ENCODE measurements around the gene CAMK2D. TPM values are rescaled to one million over a fixed set of nuclear protein-coding genes. Genes with fewer than 3 reads are reported as not detected.

The CAMK2D gene
- total RNA-seq, 1 experiment from 2014 or later, result 29.5 TPM

DNA sequence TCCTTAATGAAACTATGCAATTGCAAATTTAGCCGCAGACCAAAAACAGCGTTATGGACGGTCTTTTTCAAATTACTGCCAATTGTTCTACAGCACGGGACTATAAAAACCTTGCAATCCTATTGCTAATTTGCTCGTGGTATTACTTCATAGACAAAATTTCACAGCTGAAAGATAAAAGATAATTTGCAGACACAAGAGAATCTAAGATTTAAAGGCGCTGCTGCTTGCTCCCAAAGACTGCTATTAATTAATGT is 1.4 kb upstream of the CAMK2D start:
- no peak for DNase-seq (ENCODE audit: low read depth, low spot score)
- in situ Hi-C loops (cut with HindIII; ENCODE audit: low pct_unique_long_range_greater_than_20kb, low sequenced_read_pairs), result no loop called here
- H3K27me3 ChIP-seq (ENCODE audit: control insufficient read depth, insufficient read depth, low read length), result no peaks in the 10 kb centered on the region
- TF ChIP-seq TCF7L2 (IDR thresholded peaks at IDR 0.05; ENCODE audit: low read depth, low read length), result no peak
- no peak for TF ChIP-seq SIN3A (IDR thresholded peaks at IDR 0.05; ENCODE audit: borderline replicate concordance, insufficient read depth, low read depth, low read length)
- no peak for TF ChIP-seq POLR2AphosphoS5 (IDR thresholded peaks at IDR 0.05; ENCODE audit: low read depth, low read length)
- TF ChIP-seq, protein P1, sequence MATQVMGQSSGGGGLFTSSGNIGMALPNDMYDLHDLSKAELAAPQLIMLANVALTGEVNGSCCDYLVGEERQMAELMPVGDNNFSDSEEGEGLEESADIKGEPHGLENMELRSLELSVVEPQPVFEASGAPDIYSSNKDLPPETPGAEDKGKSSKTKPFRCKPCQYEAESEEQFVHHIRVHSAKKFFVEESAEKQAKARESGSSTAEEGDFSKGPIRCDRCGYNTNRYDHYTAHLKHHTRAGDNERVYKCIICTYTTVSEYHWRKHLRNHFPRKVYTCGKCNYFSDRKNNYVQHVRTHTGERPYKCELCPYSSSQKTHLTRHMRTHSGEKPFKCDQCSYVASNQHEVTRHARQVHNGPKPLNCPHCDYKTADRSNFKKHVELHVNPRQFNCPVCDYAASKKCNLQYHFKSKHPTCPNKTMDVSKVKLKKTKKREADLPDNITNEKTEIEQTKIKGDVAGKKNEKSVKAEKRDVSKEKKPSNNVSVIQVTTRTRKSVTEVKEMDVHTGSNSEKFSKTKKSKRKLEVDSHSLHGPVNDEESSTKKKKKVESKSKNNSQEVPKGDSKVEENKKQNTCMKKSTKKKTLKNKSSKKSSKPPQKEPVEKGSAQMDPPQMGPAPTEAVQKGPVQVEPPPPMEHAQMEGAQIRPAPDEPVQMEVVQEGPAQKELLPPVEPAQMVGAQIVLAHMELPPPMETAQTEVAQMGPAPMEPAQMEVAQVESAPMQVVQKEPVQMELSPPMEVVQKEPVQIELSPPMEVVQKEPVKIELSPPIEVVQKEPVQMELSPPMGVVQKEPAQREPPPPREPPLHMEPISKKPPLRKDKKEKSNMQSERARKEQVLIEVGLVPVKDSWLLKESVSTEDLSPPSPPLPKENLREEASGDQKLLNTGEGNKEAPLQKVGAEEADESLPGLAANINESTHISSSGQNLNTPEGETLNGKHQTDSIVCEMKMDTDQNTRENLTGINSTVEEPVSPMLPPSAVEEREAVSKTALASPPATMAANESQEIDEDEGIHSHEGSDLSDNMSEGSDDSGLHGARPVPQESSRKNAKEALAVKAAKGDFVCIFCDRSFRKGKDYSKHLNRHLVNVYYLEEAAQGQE (IDR thresholded peaks at IDR 0.05; ENCODE audit: insufficient read depth in 1 of 2, low read depth in 2 of 2, low read length in 1 of 2), result no peak
- TF ChIP-seq, protein P2, sequence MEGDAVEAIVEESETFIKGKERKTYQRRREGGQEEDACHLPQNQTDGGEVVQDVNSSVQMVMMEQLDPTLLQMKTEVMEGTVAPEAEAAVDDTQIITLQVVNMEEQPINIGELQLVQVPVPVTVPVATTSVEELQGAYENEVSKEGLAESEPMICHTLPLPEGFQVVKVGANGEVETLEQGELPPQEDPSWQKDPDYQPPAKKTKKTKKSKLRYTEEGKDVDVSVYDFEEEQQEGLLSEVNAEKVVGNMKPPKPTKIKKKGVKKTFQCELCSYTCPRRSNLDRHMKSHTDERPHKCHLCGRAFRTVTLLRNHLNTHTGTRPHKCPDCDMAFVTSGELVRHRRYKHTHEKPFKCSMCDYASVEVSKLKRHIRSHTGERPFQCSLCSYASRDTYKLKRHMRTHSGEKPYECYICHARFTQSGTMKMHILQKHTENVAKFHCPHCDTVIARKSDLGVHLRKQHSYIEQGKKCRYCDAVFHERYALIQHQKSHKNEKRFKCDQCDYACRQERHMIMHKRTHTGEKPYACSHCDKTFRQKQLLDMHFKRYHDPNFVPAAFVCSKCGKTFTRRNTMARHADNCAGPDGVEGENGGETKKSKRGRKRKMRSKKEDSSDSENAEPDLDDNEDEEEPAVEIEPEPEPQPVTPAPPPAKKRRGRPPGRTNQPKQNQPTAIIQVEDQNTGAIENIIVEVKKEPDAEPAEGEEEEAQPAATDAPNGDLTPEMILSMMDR (IDR thresholded peaks at IDR 0.05), result no peak
- peak overlapping the region; percentile 73 to 97 for H3K4me3 ChIP-seq (ENCODE audit: low read depth in 2 of 2, low read length in 2 of 2)
- peaks cover 4% of the 10 kb centered on the region; the same call in 1 of the 2 replicates for H3K4me1 ChIP-seq (ENCODE audit: control insufficient read depth, insufficient read depth, low read length)
- no TSS peak for BruUV-seq (replicated peaks)
- no peak for ATAC-seq
- ChIA-PET CTCF (no interaction called here), POLR2A (no interaction called here)
- intact Hi-C loops (cut with micrococcal nuclease; ENCODE audit: unreplicated experiment), result loop anchor here (5.0 kb wide), 1 partner anchor 366 kb away; no protein-coding TSS in a partner anchor
- H3K36me3 ChIP-seq (ENCODE audit: control insufficient read depth, insufficient read depth, low read length), result no peaks in the 10 kb centered on the region; the same call in none of the 2 replicates
- peak overlapping the region; percentile 93 for H3K27ac ChIP-seq (ENCODE audit: low read length)
- H3K9me3 ChIP-seq (ENCODE audit: control insufficient read depth, insufficient read depth, low read depth, low read length), result no peaks in the 10 kb centered on the region

DNA sequence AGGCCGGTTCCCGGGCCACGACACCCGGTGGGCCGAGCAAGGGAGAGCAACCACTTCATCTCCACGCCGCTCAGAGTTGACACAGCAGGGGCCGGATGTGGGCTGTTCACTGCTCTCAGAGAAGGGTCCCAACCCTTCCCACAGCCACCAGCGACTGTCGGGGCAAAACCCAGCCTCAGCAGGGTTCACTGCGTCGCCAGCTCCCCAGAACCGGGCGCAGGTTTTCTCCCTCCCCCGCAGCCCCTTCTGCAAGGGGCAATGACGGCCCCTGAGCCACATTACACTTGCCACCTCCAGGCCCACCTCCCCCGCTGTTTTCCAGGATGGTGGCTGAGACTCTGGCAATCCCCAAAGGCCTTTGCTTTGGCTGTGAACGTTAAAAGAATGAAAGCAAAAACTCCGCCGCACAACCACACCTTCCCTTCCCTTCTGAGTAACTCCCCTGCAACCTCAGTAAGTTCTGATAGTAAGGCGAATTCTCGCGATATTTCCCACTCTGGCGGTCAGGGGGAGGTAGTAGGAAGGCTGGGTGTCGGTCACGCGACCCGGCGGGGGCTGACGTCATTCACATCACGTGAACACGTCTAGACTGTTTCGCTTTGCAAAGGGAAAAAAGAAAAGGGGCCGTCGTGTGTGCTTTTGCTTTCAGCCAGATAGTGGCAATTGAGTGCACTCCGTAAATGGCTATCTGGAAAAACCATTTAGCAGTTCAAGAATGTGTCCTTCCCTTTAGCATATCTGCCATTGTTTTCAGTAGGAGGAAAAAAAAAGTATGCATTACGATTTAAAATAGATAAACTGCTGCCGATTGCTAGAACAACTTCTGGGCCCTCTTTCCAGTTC is 869 bp upstream of the CAMK2D start:
- in situ Hi-C loops (cut with HindIII; ENCODE audit: low pct_unique_long_range_greater_than_20kb, low sequenced_read_pairs), result no loop called here
- TF ChIP-seq, protein P1 (IDR thresholded peaks at IDR 0.05; ENCODE audit: insufficient read depth in 1 of 2, low read depth in 2 of 2, low read length in 1 of 2), result no peak
- TF ChIP-seq TCF7L2 (IDR thresholded peaks at IDR 0.05; ENCODE audit: low read depth, low read length) (peak; percentile 59; the same call in 1 of the 2 replicates), POLR2AphosphoS5 (IDR thresholded peaks at IDR 0.05; ENCODE audit: low read depth, low read length) (peak; percentile 74), SIN3A (IDR thresholded peaks at IDR 0.05; ENCODE audit: borderline replicate concordance, insufficient read depth, low read depth, low read length) (no peak; the same call in 1 of the 2 replicates)
- TF ChIP-seq, protein P2 (IDR thresholded peaks at IDR 0.05), result no peak
- POLR2A ChIA-PET, result no interaction called here

More for the DNA sequence above, 869 bp upstream of the CAMK2D start:
- ATAC-seq (peak; percentile 83), DNase-seq (ENCODE audit: low read depth, low spot score) (peak; percentile 91)
- H3K4me1 ChIP-seq (ENCODE audit: control insufficient read depth, insufficient read depth, low read length), result peaks cover 7% of the 10 kb centered on the region
- peak overlapping the region; percentile 73 to 97 for H3K4me3 ChIP-seq (ENCODE audit: low read depth in 2 of 2, low read length in 2 of 2)
- no peaks in the 10 kb centered on the region for H3K9me3 ChIP-seq (ENCODE audit: control insufficient read depth, insufficient read depth, low read depth, low read length)
- no TSS peak for BruUV-seq (replicated peaks)
- H3K27me3 ChIP-seq (ENCODE audit: control insufficient read depth, insufficient read depth, low read length), result no peaks in the 10 kb centered on the region
- CTCF ChIA-PET, result no interaction called here
- intact Hi-C loops (cut with micrococcal nuclease; ENCODE audit: unreplicated experiment), result loop anchor here (5.0 kb wide), 1 partner anchor 365 kb away; no protein-coding TSS in a partner anchor
- H3K27ac ChIP-seq (ENCODE audit: low read length), result peak overlapping the region; percentile 93
- no peaks in the 10 kb centered on the region; the same call in none of the 2 replicates for H3K36me3 ChIP-seq (ENCODE audit: control insufficient read depth, insufficient read depth, low read length)
